HG03159 (cell line): ENCODE data around the gene CBLN3.

ENCODE experiments used
- ATAC-seq: cut with Tn5 transposase; IDR thresholded peaks from one replicate; pipeline ENCODE4 v1.9.1; 2021; ENCODE audit warnings: mild to moderate bottlenecking, moderate library complexity; ENCODE audit not compliant: unreplicated experiment

The CBLN3 gene

GRCh38 chr14:24439830-24440605 lies 10.6 kb upstream of the CBLN3 start:
- no peak for ATAC-seq

- ATAC-seq, result no peak
These were observed 9.8 kb upstream of the CBLN3 start for GRCh38 chr14:24439257-24439656.

- no peak for ATAC-seq
These were observed 9.0 kb upstream of the CBLN3 start for GRCh38 chr14:24438223-24439097.

GRCh38 chr14:24437736-24438067 lies 8.2 kb upstream of the CBLN3 start:
- no peak for ATAC-seq

- ATAC-seq, result no peak
These were observed 7.7 kb upstream of the CBLN3 start for GRCh38 chr14:24437020-24437735.

GRCh38 chr14:24436355-24437019 lies 7.0 kb upstream of the CBLN3 start:
- peak; percentile 46 for ATAC-seq

- no peak for ATAC-seq
These were observed 6.5 kb upstream of the CBLN3 start for GRCh38 chr14:24435998-24436354.

GRCh38 chr14:24435192-24435810 lies 5.8 kb upstream of the CBLN3 start:
- ATAC-seq, result no peak

- ATAC-seq, result no peak
These were observed 5.2 kb upstream of the CBLN3 start for GRCh38 chr14:24434676-24435075.

GRCh38 chr14:24434036-24434435 lies 4.6 kb upstream of the CBLN3 start:
- ATAC-seq, result no peak

- no peak for ATAC-seq
These were observed 3.0 kb upstream of the CBLN3 start for GRCh38 chr14:24432259-24433131.

- ATAC-seq, result peak; percentile 48
These were observed 2.2 kb upstream of the CBLN3 start for GRCh38 chr14:24431569-24432258.

GRCh38 chr14:24430682-24431568 lies 1.5 kb upstream of the CBLN3 start:
- peak; percentile 38 for ATAC-seq

- peak; percentile 44 for ATAC-seq
These were observed 744 bp upstream of the CBLN3 start for GRCh38 chr14:24430143-24430681.

GRCh38 chr14:24428628-24429394 lies 657 bp downstream of the CBLN3 start:
- ATAC-seq, result no peak

GRCh38 chr14:24427537-24428508 lies 1.6 kb downstream of the CBLN3 start:
- ATAC-seq, result no peak
